ENCODE data around the gene ANO2. TPM values are rescaled to one million over a fixed set of nuclear protein-coding genes. Genes with fewer than 3 reads are reported as not detected.

ANO2 gene
- total and polyA plus RNA-seq, 2 experiments from 2014 or later: 2.3 to 4.6 TPM

- no peak for ATAC-seq
These were observed 33.0 kb downstream of the ANO2 start for GRCh38 chr12:5912011-5912410.

More at GRCh38 chr12:5912011-5912410, 33.0 kb downstream of the ANO2 start:
- no peaks in the 10 kb centered on the region for H4K20me1 ChIP-seq (replicated peaks; ENCODE audit: insufficient read depth)
- H3K4me2 ChIP-seq: no peak overlapping the region
- no peaks in the 10 kb centered on the region for H3K4me1 ChIP-seq (ENCODE audit: insufficient read depth)
- Mint-ChIP-seq H3K27me3 (ENCODE audit: insufficient read depth, low read depth, poor library complexity) (peaks cover 4% of the 10 kb centered on the region), H3K9me3 (no peaks in the 10 kb centered on the region; the same call in 2 of the 3 replicates), H3K36me3 (ENCODE audit: low read depth) (no peaks in the 10 kb centered on the region), H3K27ac (no peak overlapping the region), H3K4me1 (peaks cover 2% of the 10 kb centered on the region; the same call in 2 of the 3 replicates), H3K4me3 (no peak overlapping the region)
- H3K4me3 ChIP-seq: no peak overlapping the region
- no peaks in the 10 kb centered on the region for H3K79me2 ChIP-seq (replicated peaks; ENCODE audit: insufficient read depth)
- no peaks in the 10 kb centered on the region for H3K36me3 ChIP-seq (ENCODE audit: insufficient read depth)
- TF ChIP-seq NANOG (IDR thresholded peaks at IDR 0.05; ENCODE audit: borderline replicate concordance) (no peak), ZNF114 (CRISPR knock-in tag; IDR thresholded peaks at IDR 0.05) (no peak), EZH2 (IDR thresholded peaks at IDR 0.05; ENCODE audit: low read depth, unreplicated experiment) (no peak), ZNF331 (CRISPR knock-in tag; IDR thresholded peaks at IDR 0.05; ENCODE audit: low read depth) (no peak), CTCF (conservative IDR thresholded peaks at IDR 0.05; ENCODE audit: low read depth in 2 of 2) (no peak), ETS1 (IDR thresholded peaks at IDR 0.05) (no peak), POLR2AphosphoS5 (IDR thresholded peaks at IDR 0.05; ENCODE audit: low read depth) (no peak), JUNB (IDR thresholded peaks at IDR 0.05; ENCODE audit: unreplicated experiment) (no peak), EZH2phosphoT487 (IDR thresholded peaks at IDR 0.05; ENCODE audit: unreplicated experiment) (no peak), STAT1 (IDR thresholded peaks at IDR 0.05; ENCODE audit: unreplicated experiment) (no peak), ZNF462 (CRISPR knock-in tag; IDR thresholded peaks at IDR 0.05) (no peak), CREB1 (CRISPR knock-in tag; IDR thresholded peaks at IDR 0.05; ENCODE audit: low read depth) (no peak)
- TF ChIP-seq, protein P1, sequence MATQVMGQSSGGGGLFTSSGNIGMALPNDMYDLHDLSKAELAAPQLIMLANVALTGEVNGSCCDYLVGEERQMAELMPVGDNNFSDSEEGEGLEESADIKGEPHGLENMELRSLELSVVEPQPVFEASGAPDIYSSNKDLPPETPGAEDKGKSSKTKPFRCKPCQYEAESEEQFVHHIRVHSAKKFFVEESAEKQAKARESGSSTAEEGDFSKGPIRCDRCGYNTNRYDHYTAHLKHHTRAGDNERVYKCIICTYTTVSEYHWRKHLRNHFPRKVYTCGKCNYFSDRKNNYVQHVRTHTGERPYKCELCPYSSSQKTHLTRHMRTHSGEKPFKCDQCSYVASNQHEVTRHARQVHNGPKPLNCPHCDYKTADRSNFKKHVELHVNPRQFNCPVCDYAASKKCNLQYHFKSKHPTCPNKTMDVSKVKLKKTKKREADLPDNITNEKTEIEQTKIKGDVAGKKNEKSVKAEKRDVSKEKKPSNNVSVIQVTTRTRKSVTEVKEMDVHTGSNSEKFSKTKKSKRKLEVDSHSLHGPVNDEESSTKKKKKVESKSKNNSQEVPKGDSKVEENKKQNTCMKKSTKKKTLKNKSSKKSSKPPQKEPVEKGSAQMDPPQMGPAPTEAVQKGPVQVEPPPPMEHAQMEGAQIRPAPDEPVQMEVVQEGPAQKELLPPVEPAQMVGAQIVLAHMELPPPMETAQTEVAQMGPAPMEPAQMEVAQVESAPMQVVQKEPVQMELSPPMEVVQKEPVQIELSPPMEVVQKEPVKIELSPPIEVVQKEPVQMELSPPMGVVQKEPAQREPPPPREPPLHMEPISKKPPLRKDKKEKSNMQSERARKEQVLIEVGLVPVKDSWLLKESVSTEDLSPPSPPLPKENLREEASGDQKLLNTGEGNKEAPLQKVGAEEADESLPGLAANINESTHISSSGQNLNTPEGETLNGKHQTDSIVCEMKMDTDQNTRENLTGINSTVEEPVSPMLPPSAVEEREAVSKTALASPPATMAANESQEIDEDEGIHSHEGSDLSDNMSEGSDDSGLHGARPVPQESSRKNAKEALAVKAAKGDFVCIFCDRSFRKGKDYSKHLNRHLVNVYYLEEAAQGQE (IDR thresholded peaks at IDR 0.05; ENCODE audit: unreplicated experiment): no peak
- H3F3A ChIP-seq (replicated peaks; ENCODE audit: low read depth): 0 out of 2 replicates have a peak, but pooled peaks cover 3% of the 10 kb centered on the region
- no peak overlapping the region for H2AFZ ChIP-seq
- no peak overlapping the region for H3K27ac ChIP-seq (ENCODE audit: low read depth)
- H3K27me3 ChIP-seq (ENCODE audit: insufficient read depth): no peaks in the 10 kb centered on the region
- no peaks in the 10 kb centered on the region for H3K9me2 ChIP-seq (ENCODE audit: insufficient read depth)
- DNase-seq (ENCODE audit: low spot score): no peak

Measured in GM23338 (cell line).